HepG2 (cell line): ENCODE measurements around the gene ATP13A5. TPM values are rescaled to one million over a fixed set of nuclear protein-coding genes. Genes with fewer than 3 reads are reported as not detected.

Source experiments
- ATAC-seq: fragments of 200-7000 bp; cut with Tn5 transposase; 3 replicates; pipeline ENCODE4 v1.9.1; 2020; ENCODE audit warnings: mild to moderate bottlenecking, moderate library complexity
- BruUV-seq: library from RNA; stranded (reverse); fragments of 400-500 nt; replicated peaks from 2 replicates; lab custom pipeline; 2021; lab: Mats Ljungman, UMichigan
- CTCF ChIA-PET: fragments of 300-600 bp; formaldehyde crosslinking; extraction: SDS; loops from one replicate; lab custom pipeline; 2021; ENCODE audit warnings: low total read pairs, inconsistent platforms, low intra/inter-chr PET ratio; lab: Yijun Ruan, JAX
- POLR2A ChIA-PET: fragments of 350-600 bp; sonication (Branson Sonifier 250); formaldehyde crosslinking; loops from one replicate; lab custom pipeline; 2020; ENCODE audit warnings: antibody characterized with exemption, inconsistent platforms; lab: Yijun Ruan, JAX
- DNase-seq: peaks from one replicate; pipeline ENCODE4 v3.0.0-alpha.2; 2015; ENCODE audit warnings: low spot score
- FAIRE-seq: peaks from 3 replicates; lab custom pipeline; 2011; peaks lifted over from hg19 to GRCh38; lab: Jason Lieb, UNC
- H2AFZ ChIP-seq: one replicate; pipeline ENCODE4 v1.6.1; 2011; ENCODE audit warnings: low read length, inconsistent platforms
- H3K27ac ChIP-seq: fragments of 300-600 bp; 3 replicates; pipeline ENCODE4 v1.8.0; 2011; ENCODE audit warnings: mixed run types, mild to moderate bottlenecking, mixed read lengths, low read length, inconsistent platforms; ENCODE audit not compliant: insufficient read depth; ENCODE audit errors: extremely low read length
- H3K27me3 ChIP-seq, 2 experiments: fragments of 200-600 bp in 1 of 2; 2 replicates in 1 of 2; 3 replicates in 1 of 2; pipeline versions ENCODE4 v1.6.0 to v1.8.0; 2011; ENCODE audit warnings: low read length in 2 of 2, mild to moderate bottlenecking in 2 of 2, moderate library complexity in 2 of 2, inconsistent platforms in 1 of 2; ENCODE audit not compliant: insufficient read depth in 2 of 2, control insufficient read depth in 1 of 2
- H3K36me3 ChIP-seq, 2 experiments: fragments of 200-600 bp in 1 of 2; replicated peaks in 1 of 2; 2 replicates in 1 of 2; 3 replicates in 1 of 2; pipeline versions ENCODE4 v1.5.1 to v1.8.0; 2011; ENCODE audit warnings: low read length in 2 of 2, inconsistent platforms in 1 of 2; ENCODE audit not compliant: insufficient read depth in 2 of 2, control insufficient read depth in 1 of 2
- H3K4me1 ChIP-seq: 2 replicates; pipeline ENCODE4 v1.5.1; 2012; ENCODE audit warnings: low read length, inconsistent platforms; ENCODE audit not compliant: insufficient read depth
- H3K4me2 ChIP-seq: 2 replicates; pipeline ENCODE4 v1.6.0; 2011; ENCODE audit warnings: low read depth, low read length, inconsistent platforms
- H3K4me3 ChIP-seq, 3 experiments: fragments of 200-600 bp in 1 of 3; sonication (generic), shearing (Covaris generic) in 1 of 3; replicated peaks in 1 of 3; 2 replicates each; pipeline ENCODE4 v1.5.1; 2011 to 2016; ENCODE audit warnings: low read length in 3 of 3, inconsistent platforms in 2 of 3, low read depth in 2 of 3, mild to moderate bottlenecking in 2 of 3, control low read depth in 1 of 3, mixed read lengths in 1 of 3; ENCODE audit not compliant: insufficient read depth in 1 of 3
- H3K79me2 ChIP-seq: one replicate; pipeline ENCODE4 v1.6.1; 2011; ENCODE audit warnings: low read length, inconsistent platforms; ENCODE audit not compliant: insufficient read depth
- H3K9ac ChIP-seq: 2 replicates; pipeline ENCODE4 v1.6.0; 2011; ENCODE audit warnings: mild to moderate bottlenecking, low read depth, low read length, inconsistent platforms; ENCODE audit not compliant: insufficient read depth
- H3K9me3 ChIP-seq: 2 replicates; pipeline ENCODE4 v1.5.1; 2012; ENCODE audit warnings: mild to moderate bottlenecking, low read length
- H4K20me1 ChIP-seq: 2 replicates; pipeline ENCODE4 v1.6.0; 2011; ENCODE audit warnings: inconsistent platforms, mild to moderate bottlenecking, low read length, moderate library complexity; ENCODE audit not compliant: insufficient read depth
- MAFF ChIP-seq: IDR thresholded peaks from 2 replicates; pipeline ENCODE4 v1.6.1; 2011; ENCODE audit warnings: low read depth, low read length, improper control_type of control experiment
- NFRKB ChIP-seq: fragments of 450-650 bp; IDR thresholded peaks from 2 replicates; pipeline ENCODE4 v1.6.1; 2017
- NRL ChIP-seq: sonication (generic); formaldehyde crosslinking; IDR thresholded peaks from 2 replicates; pipeline ENCODE4 v1.5.0; 2020; ENCODE audit warnings: missing genetic modification reagents, mild to moderate bottlenecking, moderate library complexity, borderline replicate concordance
- SOX13 ChIP-seq, 3 experiments: fragments of 450-650 bp in 1 of 3; sonication (generic) in 1 of 3; formaldehyde crosslinking in 1 of 3; IDR thresholded peaks in 2 of 3; conservative IDR thresholded peaks in 1 of 3; 2 replicates each; pipeline versions ENCODE4 v1.5.0 to v1.6.1; 2016 to 2020; ENCODE audit warnings: antibody characterized with exemption in 1 of 3, mild to moderate bottlenecking in 1 of 3, missing compliant biosample characterization in 1 of 3, missing genetic modification reagents in 1 of 3, moderate library complexity in 1 of 3
- ZC3H13 ChIP-seq: sonication (generic); formaldehyde crosslinking; IDR thresholded peaks from 2 replicates; pipeline ENCODE4 v1.8.1; 2023; ENCODE audit warnings: mild to moderate bottlenecking, missing genetic modification reagents, moderate library complexity
- ZNF350 ChIP-seq: sonication (generic); formaldehyde crosslinking; IDR thresholded peaks from 2 replicates; pipeline ENCODE4 v1.4.0; 2020; ENCODE audit warnings: mild to moderate bottlenecking, low read depth, missing genetic modification reagents, borderline replicate concordance
- ZNF557 ChIP-seq: sonication (generic); formaldehyde crosslinking; IDR thresholded peaks from 2 replicates; pipeline ENCODE4 v1.4.0; 2020; ENCODE audit warnings: missing genetic modification reagents
- ZNF558 ChIP-seq: sonication (generic); formaldehyde crosslinking; IDR thresholded peaks from 2 replicates; pipeline ENCODE4 v1.9.0; 2022; ENCODE audit warnings: mild to moderate bottlenecking, missing genetic modification reagents, borderline replicate concordance
- ZNF629 ChIP-seq: sonication (generic); formaldehyde crosslinking; conservative IDR thresholded peaks from 2 replicates; pipeline ENCODE4 v1.5.0; 2020; ENCODE audit warnings: missing genetic modification reagents
- ZNF7 ChIP-seq: IDR thresholded peaks from 2 replicates; pipeline ENCODE4 v1.6.1; 2016; ENCODE audit warnings: missing biosample characterization, missing genetic modification reagents
- WGBS: methylation state at CpG from one replicate; pipeline ENCODE4 v1.1.6; 2017; ENCODE audit warnings: low lambda C conversion rate; 5-methylcytosine and 5-hydroxymethylcytosine counted together
- in situ Hi-C: cut with HindIII; loops from 2 replicates; pipeline ENCODE4 v1.10.0; 2017; ENCODE audit warnings: low pct_unique_long_range_greater_than_20kb; ENCODE audit not compliant: extremely low pct_ligation_motif_present
- intact Hi-C: fragments of 100-400 bp; cut with micrococcal nuclease; formaldehyde crosslinking; loops from one replicate; pipeline ENCODE4 v1.10.0; 2022; ENCODE audit not compliant: unreplicated experiment
- polyA plus RNA-seq, 8 experiments: library from polyadenylated mRNA; depleted of rRNA in 3 of 8; stranded (reverse) in 7 of 8; unstranded in 1 of 8; fragments of >200 nt; fragmentation: Illumina TruSeq in 4 of 8; extraction: Trizol in 4 of 8; gene quantifications; 2 replicates each; pipeline versions ENCODE4 v1.2.1 to v1.2.3, GENCODE V29; 2011 to 2016; ENCODE audit warnings: low read depth in 4 of 8, missing spikeins in 1 of 8, mixed read lengths in 1 of 8; ENCODE audit not compliant: insufficient read depth in 1 of 8
- total RNA-seq, 5 experiments: library from RNA; depleted of rRNA; stranded (reverse); fragments of >200 nt; fragmentation: Illumina TruSeq; extraction: Trizol; gene quantifications; 2 replicates each; pipeline ENCODE4 v1.2.3, GENCODE V29; 2016; ENCODE audit warnings: low read depth in 1 of 5

ATP13A5 gene
- total and polyA plus RNA-seq, 2 of the 13 experiments (the other 11 are each of a cell fraction or from before 2014, with no cell fraction given) = not detected

GRCh38 chr3:193333229-193333628 lies 45.3 kb downstream of the ATP13A5 start (continued):
- TF ChIP-seq SOX13 (IDR thresholded peaks at IDR 0.05) = no peak
- TF ChIP-seq SOX13 (CRISPR knock-in tag; conservative IDR thresholded peaks at IDR 0.05 in 1 of 2, IDR thresholded peaks at IDR 0.05 in 1 of 2) = no peak
- no peak for TF ChIP-seq NFRKB
- TF ChIP-seq ZC3H13 (CRISPR knock-in tag) = no peak
- no peak for TF ChIP-seq ZNF557 (CRISPR knock-in tag)
- TF ChIP-seq ZNF350 (CRISPR knock-in tag) = no peak
- TF ChIP-seq NRL (CRISPR knock-in tag) = no peak
- TF ChIP-seq MAFF = no peak
- TF ChIP-seq, all 625 proteins: peak for 0

- in situ Hi-C loops (no loop called here), intact Hi-C loops (no loop called here)
- ATAC-seq = no peak
- Histone ChIP-seq H3K27me3 (0 out of 5 replicates have a peak, but pooled peaks cover 0 to 4% of the 10 kb centered on the region in 2 experiments), H3K9ac (no peak overlapping the region), H3K4me3 (no peak overlapping the region), H3K4me2 (no peak overlapping the region), H3K9me3 (no peaks in the 10 kb centered on the region), H3K27ac (no peak overlapping the region), H3K36me3 (no peaks in the 10 kb centered on the region), H2AFZ (no peak overlapping the region), H3K4me1 (no peaks in the 10 kb centered on the region), H4K20me1 (no peaks in the 10 kb centered on the region), H3K79me2 (no peaks in the 10 kb centered on the region)
- POLR2A ChIA-PET = no interaction called here
- TF ChIP-seq ZNF629 (CRISPR knock-in tag) (0 out of 2 replicates have a peak, but pooled peaks have one; percentile 67), ZNF7 (CRISPR knock-in tag) (peak; percentile 46; the same call in 1 of the 2 replicates), ZNF558 (CRISPR knock-in tag) (no peak)
- WGBS = 5% methylated on average over 3 of the region's 3 CpGs
- FAIRE-seq = no peak
- no peak for DNase-seq
- CTCF ChIA-PET = no interaction called here
- BruUV-seq = no TSS peak
These were observed 47.9 kb downstream of the ATP13A5 start for GRCh38 chr3:193330555-193331204.
